ENCODE data around the gene CHID1.
A peak's percentile ranks its signal among the peaks of the same experiment; 100 is the strongest.

Gene CHID1

DNA sequence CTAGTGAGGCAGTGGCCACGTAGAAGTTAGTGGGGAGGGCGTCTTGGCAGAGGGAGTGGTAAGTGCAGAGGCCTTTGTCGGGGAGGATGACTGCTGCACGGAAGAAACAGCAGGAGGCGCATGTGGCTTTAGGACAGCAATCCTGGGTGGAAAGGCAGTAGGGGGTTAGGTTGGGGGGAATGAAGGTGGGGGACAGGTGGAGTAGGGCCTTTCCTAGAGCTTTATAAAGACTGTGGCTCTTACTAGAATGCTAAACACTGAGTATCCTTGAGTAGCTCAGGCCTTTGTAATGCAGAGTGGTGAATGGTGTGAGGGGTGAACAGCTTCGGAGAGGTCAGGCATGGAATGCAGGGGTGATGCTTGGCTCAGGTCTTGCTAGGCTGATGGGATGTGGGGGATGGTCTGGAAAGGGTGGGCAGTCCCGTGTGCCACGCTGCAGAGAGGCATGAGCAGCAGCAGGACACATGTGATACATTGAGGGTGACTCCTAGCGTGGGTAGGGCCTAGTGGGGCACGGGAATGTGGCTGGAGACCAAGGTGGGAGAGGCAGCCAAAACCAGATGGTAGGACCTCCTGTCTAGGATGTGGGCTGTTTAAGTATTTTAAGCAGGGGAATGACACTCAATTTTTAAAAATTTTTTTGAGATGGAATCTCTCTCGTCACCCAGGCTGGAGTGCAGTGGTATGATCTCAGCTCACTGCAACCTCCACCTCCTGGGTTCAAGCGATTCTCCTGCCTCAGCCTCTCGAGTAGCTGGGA, 34.3 kb upstream of the CHID1 start:
- Mint-ChIP-seq H3K27me3 (ENCODE audit: low read depth) (no peaks in the 10 kb centered on the region), H3K27ac (no peak overlapping the region), H3K4me3 (no peak overlapping the region), H3K4me1 (ENCODE audit: low read depth) (peaks cover 9% of the 10 kb centered on the region), H3K36me3 (ENCODE audit: low read depth) (peaks cover 22% of the 10 kb centered on the region), H3K9me3 (peaks cover 5% of the 10 kb centered on the region)
- no peak for DNase-seq (ENCODE audit: low spot score)

DNA sequence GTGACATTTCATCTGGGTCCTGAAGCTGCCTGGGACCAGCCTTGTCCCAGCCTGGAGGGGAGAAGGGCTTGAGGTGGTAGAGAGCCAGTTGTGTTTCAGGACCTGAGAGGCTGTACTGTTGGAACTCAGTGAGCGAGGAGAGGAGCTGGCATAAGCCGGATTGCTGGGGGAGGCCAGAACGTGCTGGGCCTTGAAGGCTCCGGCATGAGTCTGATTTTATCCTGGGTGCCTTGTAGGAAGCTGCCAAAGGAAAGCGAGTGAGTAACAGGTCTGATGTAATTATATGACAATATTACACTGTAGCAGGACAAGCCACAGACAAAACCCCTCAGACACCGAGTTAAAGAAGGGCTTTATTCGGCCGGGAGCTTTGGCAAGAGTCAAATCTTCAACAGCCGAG, 32.2 kb upstream of the CHID1 start:
- Mint-ChIP-seq H3K27me3 (ENCODE audit: low read depth) (no peaks in the 10 kb centered on the region), H3K4me3 (no peak overlapping the region), H3K9me3 (peaks cover 1% of the 10 kb centered on the region), H3K4me1 (ENCODE audit: low read depth) (peaks cover 12% of the 10 kb centered on the region), H3K36me3 (ENCODE audit: low read depth) (peaks cover 16% of the 10 kb centered on the region), H3K27ac (no peak overlapping the region)
- DNase-seq (ENCODE audit: low spot score) = no peak

DNA sequence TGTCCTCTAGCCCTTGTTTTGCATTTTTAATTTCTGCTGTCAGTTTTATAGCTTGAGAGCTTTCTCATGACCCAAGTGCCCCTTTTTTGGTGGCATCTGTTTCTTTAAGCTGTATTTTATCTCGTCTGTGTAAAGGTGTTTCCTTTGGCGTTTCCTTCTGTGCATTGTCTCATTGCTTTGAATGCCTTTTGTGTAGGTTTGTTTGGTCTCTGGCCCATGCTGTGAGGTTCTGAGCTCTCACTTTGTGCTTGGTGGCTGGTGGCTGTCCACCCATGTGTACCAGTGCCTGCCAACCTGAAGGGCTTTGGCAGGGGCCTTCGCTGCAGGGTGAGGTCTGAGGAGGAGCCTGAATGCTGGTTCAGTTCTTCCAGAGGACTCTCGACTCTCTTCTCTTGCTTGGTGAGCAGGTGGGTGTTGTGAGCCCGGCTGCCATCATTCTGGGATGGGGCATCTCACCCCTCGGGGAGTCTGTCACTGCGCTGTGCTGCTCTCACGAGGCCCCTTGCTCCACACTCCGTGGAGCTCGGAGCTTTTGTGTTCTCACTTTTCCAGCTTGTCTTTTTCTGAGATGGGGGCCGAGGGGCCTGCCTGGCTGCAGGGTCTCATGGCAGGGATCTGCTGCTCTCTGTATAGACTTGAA, 30.0 kb upstream of the CHID1 start:
- Mint-ChIP-seq H3K36me3 (ENCODE audit: low read depth) (peaks cover 14% of the 10 kb centered on the region), H3K4me1 (ENCODE audit: low read depth) (peaks cover 16% of the 10 kb centered on the region), H3K9me3 (no peaks in the 10 kb centered on the region), H3K4me3 (peak overlapping the region; percentile 17), H3K27me3 (ENCODE audit: low read depth) (no peaks in the 10 kb centered on the region), H3K27ac (no peak overlapping the region)
- DNase-seq (ENCODE audit: low spot score) = no peak

DNA sequence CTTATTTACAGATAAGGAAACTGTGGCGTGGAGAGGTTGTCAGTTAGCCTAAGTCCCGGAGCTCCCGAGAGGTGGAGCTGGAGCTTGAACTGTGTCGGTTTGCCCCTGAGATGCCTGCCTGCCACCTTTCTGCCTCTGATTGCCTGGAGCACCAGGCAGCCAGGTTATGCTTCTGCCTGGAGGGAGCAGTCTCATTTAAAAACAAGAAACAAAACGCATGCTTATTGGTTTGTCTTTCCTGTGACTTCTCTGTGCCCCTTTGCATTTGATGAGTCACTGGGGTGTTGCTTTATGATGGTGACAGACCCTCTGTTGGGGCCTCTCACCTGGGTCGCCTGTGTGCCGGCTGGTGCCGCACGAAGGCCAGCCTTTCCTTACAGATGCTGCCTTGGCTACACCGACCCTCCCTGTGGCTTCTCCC, 27.2 kb upstream of the CHID1 start:
- Mint-ChIP-seq H3K36me3 (ENCODE audit: low read depth) (no peaks in the 10 kb centered on the region), H3K9me3 (no peaks in the 10 kb centered on the region), H3K27ac (no peak overlapping the region), H3K27me3 (ENCODE audit: low read depth) (no peaks in the 10 kb centered on the region), H3K4me3 (no peak overlapping the region), H3K4me1 (ENCODE audit: low read depth) (peaks cover 18% of the 10 kb centered on the region)
- DNase-seq (ENCODE audit: low spot score) = no peak

DNA sequence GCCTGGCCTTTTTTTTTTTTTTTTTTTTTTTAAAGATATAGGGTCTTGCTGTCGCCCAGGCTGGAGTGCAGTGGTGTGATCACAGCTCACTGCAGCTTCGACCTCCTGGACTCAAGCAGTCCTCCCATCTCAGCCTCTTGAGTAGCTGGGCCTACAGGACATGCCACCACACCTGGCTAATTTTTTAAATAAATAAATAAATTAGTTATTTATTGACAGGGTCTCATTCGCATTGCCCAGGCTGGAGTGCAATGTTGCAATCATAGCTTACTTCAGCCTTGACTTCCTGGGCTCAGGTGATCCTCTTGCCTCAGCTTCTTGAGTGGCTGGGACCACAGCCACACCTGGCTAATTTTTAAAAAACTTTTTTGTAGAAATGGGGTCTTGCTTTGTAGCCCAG, 25.6 kb upstream of the CHID1 start:
- Mint-ChIP-seq H3K27me3 (ENCODE audit: low read depth) (no peaks in the 10 kb centered on the region), H3K4me3 (no peak overlapping the region), H3K4me1 (ENCODE audit: low read depth) (peaks cover 22% of the 10 kb centered on the region), H3K9me3 (no peaks in the 10 kb centered on the region), H3K27ac (no peak overlapping the region), H3K36me3 (ENCODE audit: low read depth) (peaks cover 3% of the 10 kb centered on the region)
- no peak for DNase-seq (ENCODE audit: low spot score)

DNA sequence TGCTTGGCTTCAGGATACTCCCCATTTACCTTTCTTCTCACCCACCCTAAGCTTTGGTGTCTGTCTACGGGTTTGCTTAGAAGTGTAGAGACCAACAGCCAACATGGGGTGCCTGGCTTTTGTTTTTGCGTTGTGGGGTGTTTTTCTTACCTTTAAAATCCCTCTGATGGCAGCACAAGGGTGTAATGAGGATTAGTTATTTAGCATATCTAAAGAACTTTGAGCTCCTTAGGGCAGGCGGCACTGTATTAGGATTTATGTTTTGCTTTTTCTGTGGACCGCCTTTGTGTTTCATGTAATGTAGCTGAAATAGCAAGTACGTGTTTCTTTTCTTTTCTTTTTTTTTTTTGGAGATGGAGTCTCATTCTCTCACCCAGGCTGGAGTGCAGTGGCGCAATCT, 23.9 kb upstream of the CHID1 start:
- no peak for DNase-seq (ENCODE audit: low spot score)
- no peaks in the 10 kb centered on the region for H3K9me3 Mint-ChIP-seq
- H3K27ac Mint-ChIP-seq = no peak overlapping the region
- H3K4me3 Mint-ChIP-seq = no peak overlapping the region
- peaks cover 3% of the 10 kb centered on the region for H3K36me3 Mint-ChIP-seq (ENCODE audit: low read depth)
- peaks cover 20% of the 10 kb centered on the region for H3K4me1 Mint-ChIP-seq (ENCODE audit: low read depth)
- H3K27me3 Mint-ChIP-seq (ENCODE audit: low read depth) = no peaks in the 10 kb centered on the region

DNA sequence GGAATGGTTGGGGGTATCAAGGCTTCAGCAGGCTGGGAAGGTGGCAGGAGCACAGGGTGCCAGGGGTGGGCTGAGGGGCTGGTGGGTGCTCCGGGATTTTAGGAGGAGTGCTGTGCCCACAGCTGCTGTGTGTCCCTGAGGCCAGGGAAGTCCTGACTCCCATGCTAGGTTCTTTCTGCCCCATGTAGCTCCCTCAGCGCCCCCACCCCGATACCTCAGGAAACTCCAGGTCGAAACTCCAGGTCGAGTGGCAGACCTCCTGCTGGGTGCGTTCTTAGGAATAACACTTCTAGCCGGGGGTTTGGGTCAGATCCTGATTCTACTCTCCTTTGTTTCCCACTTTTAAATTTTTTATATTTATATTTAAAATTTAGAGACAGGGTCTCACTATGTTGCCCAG, 23.3 kb upstream of the CHID1 start:
- no peaks in the 10 kb centered on the region for H3K27me3 Mint-ChIP-seq (ENCODE audit: low read depth)

DNA sequence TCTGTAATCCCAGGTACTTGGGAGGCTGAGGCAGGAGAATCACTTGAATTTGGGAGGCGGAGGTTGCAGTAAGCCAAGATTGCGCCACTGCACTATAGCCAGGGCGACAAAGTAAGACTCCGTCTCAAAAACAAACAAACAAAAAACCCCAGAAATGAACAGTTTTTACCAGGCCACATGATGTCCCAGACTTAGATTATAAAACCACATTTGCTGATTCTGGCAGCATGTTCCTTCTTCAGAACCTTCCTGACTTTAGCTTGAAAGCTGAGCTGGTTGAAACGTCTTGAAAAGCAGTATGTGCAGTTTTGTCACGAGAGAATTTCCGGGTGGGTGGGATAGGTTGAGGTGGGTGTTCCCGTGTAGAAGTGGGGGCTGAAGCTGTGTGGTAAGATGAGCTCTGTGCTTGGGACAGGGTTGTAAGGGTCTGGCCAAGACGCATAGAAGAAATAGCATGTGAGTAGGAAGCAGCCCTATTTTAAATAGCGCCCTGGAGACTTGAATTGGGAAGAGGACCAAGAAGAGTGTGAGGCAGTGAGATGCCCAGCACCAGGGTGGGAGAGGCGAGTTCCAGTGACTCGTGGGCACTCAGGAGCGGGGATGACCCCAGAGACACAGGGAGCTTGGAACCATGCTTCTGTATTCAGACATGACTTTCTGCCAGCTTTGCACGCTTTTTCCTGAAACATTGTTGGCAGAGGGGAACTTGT, 22.7 kb upstream of the CHID1 start:
- Mint-ChIP-seq H3K4me3 (no peak overlapping the region), H3K4me1 (ENCODE audit: low read depth) (peaks cover 22% of the 10 kb centered on the region), H3K36me3 (ENCODE audit: low read depth) (peaks cover 3% of the 10 kb centered on the region), H3K9me3 (no peaks in the 10 kb centered on the region), H3K27me3 (ENCODE audit: low read depth) (no peaks in the 10 kb centered on the region), H3K27ac (no peak overlapping the region)
- no peak for DNase-seq (ENCODE audit: low spot score)

More for the DNA sequence above, 23.3 kb upstream of the CHID1 start:
- H3K36me3 Mint-ChIP-seq (ENCODE audit: low read depth) = peaks cover 3% of the 10 kb centered on the region
- DNase-seq (ENCODE audit: low spot score) = no peak
- no peak overlapping the region for H3K4me3 Mint-ChIP-seq
- no peak overlapping the region for H3K27ac Mint-ChIP-seq
- H3K4me1 Mint-ChIP-seq (ENCODE audit: low read depth) = peaks cover 19% of the 10 kb centered on the region
- no peaks in the 10 kb centered on the region for H3K9me3 Mint-ChIP-seq

DNA sequence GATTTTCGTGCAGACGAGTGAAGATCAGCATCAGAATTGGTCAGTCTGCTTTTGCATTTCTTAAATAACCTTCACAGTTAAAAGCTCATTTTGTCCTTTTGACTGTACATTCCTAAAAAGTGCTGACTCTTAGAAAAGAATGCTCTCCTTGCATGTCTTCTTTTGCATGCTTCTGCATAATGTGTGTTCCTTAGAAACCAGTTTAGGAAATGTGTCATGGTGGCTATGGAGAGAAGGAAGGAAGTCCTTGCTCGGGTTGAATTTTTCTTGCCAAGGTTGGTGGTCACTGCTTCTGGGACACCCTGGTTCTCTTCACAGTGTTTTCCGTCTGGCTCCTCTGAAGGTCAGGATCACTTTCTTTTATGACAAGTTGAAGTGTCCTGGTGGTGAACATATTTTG, 21.8 kb upstream of the CHID1 start:
- H3K4me3 Mint-ChIP-seq = no peak overlapping the region
- no peak for DNase-seq (ENCODE audit: low spot score)
- H3K4me1 Mint-ChIP-seq (ENCODE audit: low read depth) = peaks cover 26% of the 10 kb centered on the region
- no peaks in the 10 kb centered on the region for H3K27me3 Mint-ChIP-seq (ENCODE audit: low read depth)
- H3K9me3 Mint-ChIP-seq = no peaks in the 10 kb centered on the region
- H3K36me3 Mint-ChIP-seq (ENCODE audit: low read depth) = peaks cover 4% of the 10 kb centered on the region
- H3K27ac Mint-ChIP-seq = no peak overlapping the region

DNA sequence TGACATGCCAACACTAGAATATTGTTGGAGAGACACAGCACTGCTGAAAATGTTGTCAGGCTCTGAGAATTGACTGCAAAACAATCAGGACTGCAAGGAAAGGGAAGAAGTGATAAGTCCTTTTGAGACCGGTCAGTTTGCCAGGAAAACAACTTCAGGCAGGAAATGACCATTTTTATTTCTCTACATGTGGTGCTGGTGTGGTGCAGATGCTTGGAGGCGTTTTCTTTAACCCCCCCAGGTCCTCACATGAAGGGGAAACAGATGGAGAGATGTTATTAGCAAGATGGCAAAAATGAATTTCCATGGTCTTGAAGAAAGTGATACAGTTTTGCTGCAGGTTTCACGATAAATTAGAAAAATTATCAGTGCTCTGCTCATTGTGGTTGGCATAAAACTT, 20.8 kb upstream of the CHID1 start:
- Mint-ChIP-seq H3K4me1 (ENCODE audit: low read depth) (peaks cover 32% of the 10 kb centered on the region), H3K9me3 (no peaks in the 10 kb centered on the region), H3K4me3 (no peak overlapping the region), H3K27me3 (ENCODE audit: low read depth) (no peaks in the 10 kb centered on the region), H3K36me3 (ENCODE audit: low read depth) (peaks cover 11% of the 10 kb centered on the region), H3K27ac (no peak overlapping the region)
- no peak for DNase-seq (ENCODE audit: low spot score)

DNA sequence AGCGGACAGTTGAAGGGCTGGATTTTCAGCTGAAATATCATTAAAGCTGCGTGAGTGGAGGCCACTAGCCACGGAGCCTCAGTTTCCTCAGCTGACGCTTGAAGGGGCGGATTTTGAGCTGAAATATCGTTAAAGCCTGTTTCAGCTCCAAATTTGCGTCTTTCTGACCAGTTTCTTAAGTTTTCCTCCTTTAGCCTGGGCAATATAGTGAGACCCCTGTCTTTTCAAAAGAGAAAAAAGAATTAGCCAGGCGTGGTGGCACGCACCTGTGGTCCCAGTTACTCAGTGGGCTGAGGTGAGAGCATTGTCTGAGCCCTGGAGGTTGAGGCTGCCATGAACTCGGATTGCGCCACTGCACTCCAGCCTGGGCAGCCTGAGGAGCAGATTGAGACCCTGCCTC, 18.8 kb upstream of the CHID1 start:
- no peak overlapping the region for H3K27ac Mint-ChIP-seq
- H3K4me3 Mint-ChIP-seq = no peak overlapping the region
- DNase-seq (ENCODE audit: low spot score) = no peak
- peaks cover 33% of the 10 kb centered on the region for H3K4me1 Mint-ChIP-seq (ENCODE audit: low read depth)
- no peaks in the 10 kb centered on the region for H3K27me3 Mint-ChIP-seq (ENCODE audit: low read depth)
- no peaks in the 10 kb centered on the region for H3K9me3 Mint-ChIP-seq
- peaks cover 13% of the 10 kb centered on the region for H3K36me3 Mint-ChIP-seq (ENCODE audit: low read depth)

DNA sequence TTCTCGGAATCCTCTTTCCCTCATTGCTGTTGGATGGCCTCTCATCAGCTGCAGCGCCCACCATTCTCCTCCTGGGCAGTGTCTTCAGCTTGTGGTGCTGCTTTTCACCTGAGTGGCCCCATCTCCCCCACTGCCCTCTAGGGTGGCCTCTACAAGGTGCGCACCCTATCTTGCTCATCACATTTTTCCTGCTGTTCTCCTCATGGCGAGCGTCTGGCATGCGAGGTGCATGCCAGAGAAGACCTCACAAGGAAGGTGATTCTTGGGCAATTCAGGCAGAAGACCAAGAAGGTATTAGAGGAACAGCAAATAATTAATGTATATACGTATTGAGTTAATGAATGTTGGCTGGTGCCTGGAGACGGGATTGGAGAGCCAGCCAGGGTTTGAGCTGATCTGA, 18.2 kb upstream of the CHID1 start:
- peaks cover 13% of the 10 kb centered on the region for H3K36me3 Mint-ChIP-seq (ENCODE audit: low read depth)
- H3K4me1 Mint-ChIP-seq (ENCODE audit: low read depth) = peaks cover 33% of the 10 kb centered on the region
- no peak overlapping the region for H3K27ac Mint-ChIP-seq
- H3K27me3 Mint-ChIP-seq (ENCODE audit: low read depth) = no peaks in the 10 kb centered on the region
- DNase-seq (ENCODE audit: low spot score) = no peak
- H3K4me3 Mint-ChIP-seq = no peak overlapping the region
- H3K9me3 Mint-ChIP-seq = no peaks in the 10 kb centered on the region

DNA sequence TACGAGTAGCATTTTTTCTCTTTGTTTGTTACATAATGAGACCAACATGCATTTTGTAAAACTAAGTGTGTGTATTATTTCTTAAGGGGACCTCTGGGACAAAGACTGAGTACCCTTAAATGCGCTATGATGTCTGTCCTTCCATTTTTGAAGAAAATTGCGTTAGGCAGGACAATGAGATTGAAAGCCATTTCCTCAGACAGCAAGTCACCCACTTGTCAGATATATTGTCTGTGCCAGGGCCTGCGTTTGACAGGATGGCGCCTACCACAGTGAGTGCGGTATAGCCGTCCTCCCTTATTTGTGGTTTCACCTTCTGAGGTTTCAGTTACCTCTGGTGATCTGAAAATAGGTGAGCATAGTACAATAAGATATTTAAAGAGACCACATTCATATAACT, 17.3 kb upstream of the CHID1 start:
- no peaks in the 10 kb centered on the region for H3K9me3 Mint-ChIP-seq
- H3K27me3 Mint-ChIP-seq (ENCODE audit: low read depth) = no peaks in the 10 kb centered on the region
- peaks cover 30% of the 10 kb centered on the region for H3K4me1 Mint-ChIP-seq (ENCODE audit: low read depth)
- H3K36me3 Mint-ChIP-seq (ENCODE audit: low read depth) = peaks cover 13% of the 10 kb centered on the region
- DNase-seq (ENCODE audit: low spot score) = no peak
- peak overlapping the region; percentile 26 for H3K27ac Mint-ChIP-seq
- H3K4me3 Mint-ChIP-seq = peak overlapping the region; percentile 54

DNA sequence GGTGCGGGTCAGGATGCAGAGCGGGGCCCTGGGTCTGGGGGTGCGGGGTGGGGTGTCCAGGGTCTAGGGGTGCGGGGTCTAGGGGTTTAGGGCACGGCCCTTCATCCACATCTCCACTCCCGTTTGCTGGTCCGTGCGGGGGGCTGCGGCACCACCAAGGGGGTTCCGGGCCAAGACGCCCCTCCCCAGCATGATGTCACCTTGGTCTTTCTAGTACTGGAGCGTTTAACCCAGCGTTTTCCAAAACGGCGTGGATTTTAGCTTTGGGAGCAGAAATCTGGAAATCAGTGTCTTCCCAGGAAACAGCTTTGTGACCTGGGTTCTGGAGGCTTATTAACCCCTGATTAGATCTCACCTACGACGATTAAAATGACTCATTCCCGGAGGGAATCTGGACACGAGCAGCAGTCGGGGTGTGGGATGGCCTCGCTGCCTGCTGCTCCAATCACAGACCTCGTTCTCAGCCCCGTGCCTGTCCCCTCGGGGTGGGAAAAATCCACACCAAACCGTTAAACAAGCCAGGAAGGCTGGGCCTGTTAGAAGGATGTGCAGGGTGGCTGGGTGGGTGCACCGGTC, 15.8 kb upstream of the CHID1 start:
- DNase-seq (ENCODE audit: low spot score) = no peak
- Mint-ChIP-seq H3K27me3 (ENCODE audit: low read depth) (no peaks in the 10 kb centered on the region), H3K9me3 (no peaks in the 10 kb centered on the region), H3K4me1 (ENCODE audit: low read depth) (peaks cover 26% of the 10 kb centered on the region), H3K4me3 (peak overlapping the region; percentile 84), H3K27ac (peak overlapping the region; percentile 62), H3K36me3 (ENCODE audit: low read depth) (peaks cover 10% of the 10 kb centered on the region)

Measured in T-helper 2 cell treated with Interferon-gamma antibody and Interleukin-4, amounts not matched to agents 5 μg/mL and 100 μg/mL, for 36 hours (primary cell).